Thymus (tissue), 11 donors: ENCODE results near the gene BPIFB2. TPM values are rescaled to one million over a fixed set of nuclear protein-coding genes. Genes with fewer than 3 reads are reported as not detected.

Source experiments
- DNase-seq, 9 donors: peaks; one replicate each; pipeline ENCODE4 v3.0.0-alpha.2; 2013; ENCODE audit warnings: low spot score in 9 of 9, low read depth in 6 of 9, missing footprints in 1 of 9
- H3K27ac ChIP-seq, 2 donors: one replicate each; pipeline ENCODE4 v1.5.1; 2013; ENCODE audit warnings: control low read depth in 1 of 2, low read depth in 1 of 2, low read length in 1 of 2, mild to moderate bottlenecking in 1 of 2, moderate library complexity in 1 of 2
- H3K27me3 ChIP-seq, 2 donors: one replicate each; pipeline ENCODE4 v1.5.1; 2013; ENCODE audit warnings: low read length in 1 of 2; ENCODE audit not compliant: control insufficient read depth in 2 of 2, insufficient read depth in 1 of 2
- H3K36me3 ChIP-seq, 2 donors: one replicate each; pipeline ENCODE4 v1.5.1; 2013; ENCODE audit warnings: low read length in 1 of 2, mild to moderate bottlenecking in 1 of 2, moderate library complexity in 1 of 2; ENCODE audit not compliant: control insufficient read depth in 2 of 2, insufficient read depth in 2 of 2
- H3K4me1 ChIP-seq, 2 donors: one replicate each; pipeline ENCODE4 v1.5.1; 2013; ENCODE audit warnings: low read length in 2 of 2; ENCODE audit not compliant: control insufficient read depth in 2 of 2, insufficient read depth in 2 of 2
- H3K4me3 ChIP-seq, 2 donors: one replicate each; pipeline ENCODE4 v1.5.1; 2013; ENCODE audit warnings: low read length in 2 of 2, control low read depth in 1 of 2, mild to moderate bottlenecking in 1 of 2
- H3K9me3 ChIP-seq, 2 donors: one replicate each; pipeline ENCODE4 v1.5.1; 2013; ENCODE audit warnings: low read length in 1 of 2, mild to moderate bottlenecking in 1 of 2; ENCODE audit not compliant: control insufficient read depth in 2 of 2, insufficient read depth in 1 of 2
- WGBS: extraction: QIAGEN DNeasy Blood & Tissue Kit; methylation state at CpG from one replicate; pipeline ENCODE4 v1.1.7; 2013; 5-methylcytosine and 5-hydroxymethylcytosine counted together
- polyA plus RNA-seq: library from polyadenylated mRNA; stranded (reverse); fragments of 200-250 nt; gene quantifications from one replicate; pipeline ENCODE4 v1.2.3, GENCODE V29; 2013
- total RNA-seq: library from RNA; stranded (reverse); fragments of 120-200 nt; gene quantifications from one replicate; pipeline ENCODE4 v1.2.4, GENCODE V29; 2013
- donor health status: healthy.

Gene BPIFB2
- total and polyA plus RNA-seq, 2 donors, result 0.05 to 0.73 TPM

DNA sequence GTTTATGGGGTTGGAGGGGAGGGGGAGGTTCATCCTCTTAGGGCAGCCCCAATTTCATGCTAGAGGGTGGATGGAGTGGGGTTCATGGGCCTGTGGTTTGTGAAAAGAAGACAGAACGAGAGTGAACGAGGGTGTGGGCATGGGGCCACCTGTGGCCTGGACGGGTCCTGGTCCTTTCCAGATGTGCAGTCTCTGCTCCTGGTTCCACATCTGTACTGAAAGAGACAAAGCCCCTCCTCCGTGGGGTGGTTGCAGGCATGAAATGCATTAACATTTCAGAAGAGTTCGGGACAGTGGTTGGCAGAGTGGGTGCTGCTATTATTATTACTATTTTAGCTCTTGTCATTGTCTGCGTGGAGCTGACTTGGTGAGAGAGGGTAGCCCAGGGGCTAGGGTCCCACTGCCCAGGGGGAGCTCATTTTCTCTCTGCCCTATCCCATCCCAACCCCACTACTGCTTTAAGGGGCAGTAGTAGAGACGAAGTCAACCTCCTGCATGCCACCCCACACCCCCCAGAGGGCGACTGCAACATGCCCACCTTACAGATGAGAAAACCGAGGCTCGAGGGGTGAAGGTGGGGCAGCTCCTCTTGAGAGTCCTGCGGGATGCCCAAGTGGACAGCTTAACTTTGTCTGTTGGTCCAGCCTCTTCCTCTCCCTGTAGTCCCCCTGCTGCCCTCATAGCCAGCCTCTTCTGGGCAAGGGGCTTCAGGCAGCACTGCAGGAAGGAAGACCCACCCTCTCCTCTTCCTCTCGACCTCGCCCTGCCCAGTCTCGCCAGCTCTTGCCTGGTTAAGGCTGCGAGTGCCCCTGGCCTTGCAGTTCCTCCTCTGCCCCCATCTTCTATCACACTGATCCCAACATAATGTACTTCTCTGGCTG is 8.4 kb downstream of the BPIFB2 start:
- H3K36me3 ChIP-seq, result no peaks in the 10 kb centered on the region
- H3K4me1 ChIP-seq, result peaks cover 0 to 29% of the 10 kb centered on the region in 2 donors
- H3K27ac ChIP-seq, result no peak overlapping the region
- H3K9me3 ChIP-seq, result no peaks in the 10 kb centered on the region
- no peaks in the 10 kb centered on the region for H3K27me3 ChIP-seq
- 82% methylated on average over 15 of the region's 15 CpGs for WGBS
- DNase-seq, result no peak
- H3K4me3 ChIP-seq, result no peak overlapping the region

DNA sequence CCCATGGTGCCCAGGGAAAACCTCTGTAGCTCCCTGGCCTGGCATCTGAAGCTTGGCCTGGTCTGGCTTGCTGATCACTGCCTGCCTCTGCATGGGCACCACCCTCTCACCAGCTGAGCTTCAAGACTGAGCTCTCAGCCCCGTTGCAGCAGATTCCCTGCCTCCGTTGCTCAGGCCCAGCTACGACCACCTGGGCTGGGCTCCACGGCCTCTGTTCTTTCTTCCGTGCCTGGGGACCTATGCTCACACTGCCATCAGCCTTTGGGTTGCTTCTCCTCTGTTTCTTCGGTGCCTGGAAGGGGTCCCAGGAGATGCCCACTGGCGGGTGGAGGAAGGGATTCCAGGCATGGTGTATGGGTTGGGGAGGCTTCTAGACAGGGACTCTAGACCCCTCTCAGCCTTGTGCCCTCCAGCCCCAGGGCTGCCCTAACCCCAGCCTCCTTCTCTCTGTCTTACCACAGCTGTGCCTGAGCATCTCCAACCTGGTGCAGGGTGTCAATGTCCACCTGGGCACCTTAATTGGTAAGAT is 9.1 kb downstream of the BPIFB2 start:
- H3K4me3 ChIP-seq, result no peak overlapping the region
- WGBS, result 93% methylated on average over 7 of the region's 7 CpGs
- no peak overlapping the region for H3K27ac ChIP-seq
- no peaks in the 10 kb centered on the region for H3K27me3 ChIP-seq
- H3K36me3 ChIP-seq, result no peaks in the 10 kb centered on the region
- H3K9me3 ChIP-seq, result no peaks in the 10 kb centered on the region
- peaks cover 0 to 36% of the 10 kb centered on the region in 2 donors for H3K4me1 ChIP-seq
- DNase-seq, result no peak

DNA sequence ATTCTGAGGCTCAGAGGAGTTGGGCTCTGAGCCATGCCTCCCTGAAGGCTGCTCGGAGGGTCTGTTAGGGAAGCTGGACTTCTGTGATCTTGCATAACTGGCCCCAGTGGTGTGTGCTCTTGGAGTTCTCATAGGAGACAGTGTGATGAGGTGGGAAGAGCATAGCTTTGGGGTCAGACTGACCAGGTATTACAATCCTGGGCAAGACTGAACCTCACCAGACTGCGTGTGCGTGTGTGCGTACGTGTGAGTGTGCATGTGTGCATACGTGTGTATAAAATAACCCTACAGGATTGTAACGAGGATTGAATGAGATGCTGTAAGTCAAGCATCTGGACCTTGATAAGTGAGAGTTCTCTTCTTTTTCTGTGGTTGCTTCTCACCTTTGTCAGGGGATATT is 10.0 kb downstream of the BPIFB2 start:
- no peaks in the 10 kb centered on the region for H3K36me3 ChIP-seq
- H3K4me1 ChIP-seq, result peaks cover 0 to 44% of the 10 kb centered on the region in 2 donors
- WGBS, result 96% methylated on average over 7 of the region's 7 CpGs
- no peak overlapping the region for H3K27ac ChIP-seq
- no peak overlapping the region for H3K4me3 ChIP-seq
- no peaks in the 10 kb centered on the region for H3K27me3 ChIP-seq
- no peaks in the 10 kb centered on the region for H3K9me3 ChIP-seq
- DNase-seq, result no peak

DNA sequence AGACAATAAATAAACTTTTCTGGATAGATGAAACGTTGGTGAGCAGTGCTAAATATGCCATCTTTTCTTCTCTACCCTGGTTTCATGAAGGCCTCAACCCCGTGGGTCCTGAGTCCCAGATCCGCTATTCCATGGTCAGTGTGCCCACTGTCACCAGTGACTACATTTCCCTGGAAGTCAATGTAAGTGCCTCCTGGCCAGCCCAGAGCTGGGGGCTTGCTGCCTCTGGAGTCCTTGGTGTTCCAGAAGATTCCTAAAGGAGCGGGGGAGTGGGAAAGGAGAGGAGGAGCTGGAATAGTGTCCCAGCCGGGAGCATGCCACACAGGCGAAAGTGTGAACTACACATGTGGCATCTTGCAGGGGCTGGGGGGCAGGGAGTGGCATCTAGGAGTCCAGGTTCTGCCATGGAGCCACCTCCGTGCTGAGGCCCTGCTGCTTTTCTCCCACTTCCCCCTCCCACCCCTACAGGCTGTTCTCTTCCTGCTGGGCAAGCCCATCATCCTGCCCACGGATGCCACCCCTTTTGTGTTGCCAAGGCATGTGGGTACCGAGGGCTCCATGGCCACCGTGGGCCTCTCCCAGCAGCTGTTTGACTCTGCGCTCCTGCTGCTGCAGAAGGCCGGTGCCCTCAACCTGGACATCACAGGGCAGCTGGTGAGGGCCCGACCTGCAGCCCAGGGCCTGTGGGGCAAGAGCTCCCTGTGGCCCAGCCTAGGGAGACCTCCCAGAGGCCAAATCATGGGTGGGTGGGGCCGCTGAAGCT is 10.8 kb downstream of the BPIFB2 start:
- no peaks in the 10 kb centered on the region for H3K9me3 ChIP-seq
- no peak overlapping the region for H3K4me3 ChIP-seq
- peaks cover 0 to 44% of the 10 kb centered on the region in 2 donors for H3K4me1 ChIP-seq
- no peaks in the 10 kb centered on the region for H3K27me3 ChIP-seq
- DNase-seq, result no peak
- H3K27ac ChIP-seq, result no peak overlapping the region
- 78% methylated on average over 14 of the region's 14 CpGs for WGBS
- H3K36me3 ChIP-seq, result no peaks in the 10 kb centered on the region

DNA sequence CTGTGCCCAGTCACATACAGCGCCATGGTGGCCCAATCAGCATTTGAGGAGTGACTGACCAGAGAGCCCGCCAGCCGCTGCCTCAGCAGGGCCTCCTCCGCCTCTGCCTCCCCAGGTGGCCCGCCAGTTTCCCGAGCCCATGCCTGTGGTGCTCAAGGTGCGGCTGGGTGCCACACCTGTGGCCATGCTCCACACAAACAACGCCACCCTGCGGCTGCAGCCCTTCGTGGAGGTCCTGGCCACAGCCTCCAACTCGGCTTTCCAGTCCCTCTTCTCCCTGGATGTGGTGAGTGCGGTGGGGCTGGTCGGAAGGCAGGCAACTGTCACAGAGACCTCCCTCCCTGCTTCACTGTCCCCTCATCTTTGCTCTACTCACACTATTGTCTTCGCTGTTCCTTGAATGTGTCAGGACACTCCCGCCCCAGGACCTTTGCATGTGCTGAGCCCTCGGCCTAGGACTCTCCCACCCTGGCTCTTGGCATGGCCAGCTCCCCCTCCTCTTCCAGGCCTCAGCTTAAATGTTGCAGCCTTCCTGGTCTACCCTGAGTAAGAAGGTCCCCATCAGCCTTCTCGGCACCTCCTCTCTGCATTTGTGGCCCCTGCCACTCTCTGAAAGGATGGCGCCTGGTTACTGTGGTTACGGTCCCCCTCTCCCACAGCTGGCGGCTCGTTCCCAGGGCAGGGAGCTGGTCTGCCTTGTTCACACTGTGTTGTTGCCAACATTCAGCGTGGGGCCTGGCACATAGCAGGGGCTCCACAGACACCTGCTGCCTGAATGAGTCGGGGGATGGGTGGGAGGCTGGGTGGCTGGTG is 12.2 kb downstream of the BPIFB2 start:
- H3K9me3 ChIP-seq, result no peaks in the 10 kb centered on the region
- H3K27me3 ChIP-seq, result no peaks in the 10 kb centered on the region
- peaks cover 0 to 44% of the 10 kb centered on the region in 2 donors for H3K4me1 ChIP-seq
- H3K4me3 ChIP-seq, result no peak overlapping the region
- WGBS, result 75% methylated on average over 23 of the region's 23 CpGs
- peak in 6 of 9 donors; percentile 9 to 65 (median 28) for DNase-seq
- peak overlapping the region in 1 of 2 donors; percentile 18 for H3K27ac ChIP-seq
- H3K36me3 ChIP-seq, result no peaks in the 10 kb centered on the region

DNA sequence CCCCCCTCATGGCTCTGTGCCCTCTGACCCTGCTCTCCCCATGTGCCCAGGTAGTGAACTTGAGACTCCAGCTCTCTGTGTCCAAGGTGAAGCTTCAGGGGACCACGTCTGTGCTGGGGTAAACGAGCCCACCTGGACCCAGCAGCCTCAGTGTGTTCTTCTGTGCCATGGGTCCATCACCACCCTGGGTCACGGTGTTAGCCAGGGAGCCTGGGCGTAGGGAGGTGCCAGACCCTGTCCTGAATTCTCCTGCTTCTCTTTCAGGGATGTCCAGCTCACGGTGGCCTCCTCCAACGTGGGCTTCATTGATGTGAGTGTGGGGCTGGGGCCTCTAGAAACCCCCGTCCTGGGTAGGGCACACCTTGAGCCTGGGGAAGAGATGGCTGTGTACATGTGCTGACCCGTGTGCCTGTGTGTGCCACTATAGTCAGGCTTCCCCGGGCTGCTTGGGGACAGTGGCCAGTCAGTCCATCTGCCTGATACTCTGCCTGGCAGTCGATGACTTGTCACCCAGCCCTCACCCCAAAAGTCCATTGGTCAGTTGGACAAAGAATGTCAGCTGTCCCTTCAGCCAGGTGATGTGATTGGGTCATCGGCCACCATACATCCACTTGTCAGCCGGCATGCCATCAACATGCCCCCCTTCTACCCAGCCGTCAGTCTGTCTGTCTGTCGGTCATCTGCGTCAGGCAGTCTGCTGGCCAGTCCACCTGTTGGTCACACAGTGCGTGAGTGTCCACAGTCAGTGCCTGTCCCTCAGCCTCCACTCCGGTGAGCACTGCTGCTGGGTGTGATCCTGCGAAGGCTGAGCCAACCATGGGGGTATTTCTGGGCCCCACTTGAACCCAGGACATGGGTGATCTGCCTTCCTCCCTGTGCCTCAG is 13.0 kb downstream of the BPIFB2 start:
- no peak overlapping the region for H3K4me3 ChIP-seq
- no peak for DNase-seq
- WGBS, result 97% methylated on average over 18 of the region's 18 CpGs
- peaks cover 0 to 44% of the 10 kb centered on the region in 2 donors for H3K4me1 ChIP-seq
- no peaks in the 10 kb centered on the region for H3K9me3 ChIP-seq
- no peaks in the 10 kb centered on the region for H3K27me3 ChIP-seq
- H3K27ac ChIP-seq, result no peak overlapping the region
- no peaks in the 10 kb centered on the region for H3K36me3 ChIP-seq

DNA sequence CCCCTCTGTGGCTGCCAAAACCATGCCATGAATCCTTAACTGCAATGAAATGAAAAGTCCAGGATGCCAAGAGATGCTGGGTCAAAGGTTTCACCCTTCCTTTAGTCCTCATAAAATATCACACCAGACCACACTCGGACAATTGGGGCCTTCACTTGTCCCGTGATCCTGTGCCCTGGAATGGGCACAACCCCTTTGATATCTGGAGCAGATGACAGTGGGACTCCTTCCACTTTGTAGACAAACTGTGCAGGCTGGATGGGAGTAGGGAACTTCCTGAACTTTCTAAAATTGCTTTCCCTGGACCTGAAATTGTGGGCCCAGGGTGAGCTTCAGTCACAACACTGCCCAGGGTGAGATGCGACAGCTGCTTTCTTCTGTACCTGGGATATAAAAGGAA is 14.4 kb downstream of the BPIFB2 start:
- Histone ChIP-seq H3K27me3 (no peaks in the 10 kb centered on the region), H3K27ac (no peak overlapping the region), H3K9me3 (no peaks in the 10 kb centered on the region), H3K4me3 (no peak overlapping the region), H3K4me1 (peaks cover 0 to 44% of the 10 kb centered on the region in 2 donors), H3K36me3 (no peaks in the 10 kb centered on the region)
- WGBS, result 88% methylated on average over 3 of the region's 3 CpGs
- no peak for DNase-seq

DNA sequence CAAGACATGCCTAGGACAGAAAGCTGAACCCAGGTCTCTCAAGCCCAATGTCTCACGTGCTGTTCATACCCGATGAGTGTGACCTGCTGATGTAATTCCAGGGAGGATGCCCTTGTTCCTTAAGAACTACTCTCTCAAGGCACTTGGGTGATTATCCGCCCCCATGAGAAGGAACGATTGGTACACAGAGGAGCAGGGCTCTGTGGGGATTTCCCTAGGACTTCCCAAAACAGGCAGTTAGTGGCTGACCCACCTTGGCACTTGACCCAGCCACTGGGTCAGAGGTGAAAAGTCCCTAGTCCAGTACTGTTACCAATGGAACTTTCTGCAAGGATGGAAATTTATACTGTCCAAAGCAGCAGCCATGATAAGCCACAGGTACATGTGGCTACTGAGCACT is 14.8 kb downstream of the BPIFB2 start:
- no peak overlapping the region for H3K27ac ChIP-seq
- H3K4me3 ChIP-seq, result no peak overlapping the region
- H3K27me3 ChIP-seq, result no peaks in the 10 kb centered on the region
- 85% methylated on average over 4 of the region's 4 CpGs for WGBS
- peaks cover 0 to 44% of the 10 kb centered on the region in 2 donors for H3K4me1 ChIP-seq
- H3K36me3 ChIP-seq, result no peaks in the 10 kb centered on the region
- no peaks in the 10 kb centered on the region for H3K9me3 ChIP-seq
- no peak for DNase-seq
